HG03439 (cell line): Measurements from ENCODE around the gene CPNE9.
A peak's percentile ranks its signal among the peaks of the same experiment; 100 is the strongest.

Source experiments
- ATAC-seq: cut with Tn5 transposase; IDR thresholded peaks from one replicate; pipeline ENCODE4 v1.9.1; 2021; ENCODE audit warnings: mild to moderate bottlenecking, moderate library complexity; ENCODE audit not compliant: unreplicated experiment

CPNE9 gene

DNA sequence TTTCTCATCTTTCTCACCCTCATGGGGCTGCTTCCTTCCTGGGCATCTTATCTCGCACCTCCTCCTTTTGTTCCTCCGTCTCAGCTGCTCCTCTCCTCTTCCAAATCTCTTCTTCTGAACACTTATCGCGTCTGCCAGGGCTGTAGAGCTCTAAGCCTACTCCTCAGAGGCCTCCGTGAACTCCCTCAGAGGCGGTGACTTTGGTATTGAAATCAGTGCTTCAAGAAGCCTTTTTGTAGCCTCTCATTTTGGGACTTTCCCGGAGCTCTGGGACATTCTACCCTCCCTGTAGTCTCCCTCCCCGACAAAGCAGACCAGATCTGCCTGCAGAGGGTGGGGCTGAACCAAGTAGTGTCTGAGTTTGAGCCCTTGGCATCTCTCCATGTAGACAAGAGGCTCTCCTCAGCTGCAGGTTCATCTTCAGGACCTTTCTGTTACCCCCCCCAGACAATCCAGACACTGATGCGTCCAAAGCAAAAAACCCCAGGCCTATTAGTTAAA lies 17.5 kb upstream of the CPNE9 start:
- no peak for ATAC-seq

DNA sequence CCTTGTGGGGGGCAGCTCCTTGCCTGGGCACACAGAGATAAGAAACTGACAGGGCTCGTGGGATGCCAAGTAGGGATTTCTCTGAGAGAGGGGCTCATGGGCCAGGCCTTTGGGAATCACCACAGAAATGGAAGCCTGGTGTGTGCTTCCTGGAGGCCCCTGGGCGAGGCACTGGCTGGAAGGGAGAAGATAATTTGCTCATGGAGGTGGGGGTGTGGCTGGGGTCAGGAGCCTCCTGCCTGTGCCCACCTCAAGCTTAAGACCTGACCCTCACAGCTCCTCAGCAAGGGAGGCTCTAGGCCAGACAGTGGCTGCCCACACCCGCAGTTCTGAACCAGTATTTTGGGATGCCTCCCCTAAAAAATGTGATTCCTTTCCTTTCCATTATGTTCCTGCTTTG lies 16.9 kb upstream of the CPNE9 start:
- no peak for ATAC-seq

DNA sequence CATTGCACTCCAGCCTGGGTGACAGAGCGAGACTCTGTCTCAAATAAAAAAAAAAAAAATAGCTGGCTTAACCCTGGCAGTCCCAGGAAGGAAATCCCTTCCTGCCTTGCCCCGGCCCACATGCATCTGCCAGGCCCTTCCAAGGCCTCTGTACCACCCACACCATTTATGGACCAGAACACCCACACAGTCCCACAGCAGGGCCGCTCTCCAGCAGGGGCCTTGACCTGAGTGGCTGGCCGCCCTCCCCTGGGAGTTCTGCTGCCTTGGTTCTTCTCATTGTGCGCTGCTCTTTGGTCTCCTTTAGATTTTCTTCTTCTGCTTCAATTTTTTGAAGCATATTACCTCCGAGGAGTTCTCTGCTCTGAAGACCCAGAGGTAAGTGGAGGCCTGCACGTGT lies 16.1 kb upstream of the CPNE9 start:
- no peak for ATAC-seq

DNA sequence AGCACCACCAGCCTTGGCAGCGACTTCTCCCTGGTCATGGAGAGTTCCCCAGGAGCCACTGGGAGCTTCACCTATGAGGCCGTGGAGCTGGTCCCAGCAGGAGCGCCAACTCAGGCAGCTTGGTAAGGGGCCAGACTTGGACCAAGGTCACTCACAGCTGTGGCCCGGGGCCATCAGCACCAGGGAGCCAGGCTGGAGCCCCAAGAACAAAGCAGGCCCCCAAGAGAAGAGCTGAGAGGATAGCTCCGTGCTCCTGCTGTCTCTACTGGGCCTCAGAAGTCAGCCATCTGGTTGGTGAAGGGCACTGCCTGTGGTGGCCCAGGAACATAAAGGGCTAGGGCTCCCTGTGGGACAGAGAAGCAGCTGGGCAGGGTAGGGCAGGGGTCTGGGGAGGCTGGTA lies 14.7 kb upstream of the CPNE9 start:
- ATAC-seq, result no peak

DNA sequence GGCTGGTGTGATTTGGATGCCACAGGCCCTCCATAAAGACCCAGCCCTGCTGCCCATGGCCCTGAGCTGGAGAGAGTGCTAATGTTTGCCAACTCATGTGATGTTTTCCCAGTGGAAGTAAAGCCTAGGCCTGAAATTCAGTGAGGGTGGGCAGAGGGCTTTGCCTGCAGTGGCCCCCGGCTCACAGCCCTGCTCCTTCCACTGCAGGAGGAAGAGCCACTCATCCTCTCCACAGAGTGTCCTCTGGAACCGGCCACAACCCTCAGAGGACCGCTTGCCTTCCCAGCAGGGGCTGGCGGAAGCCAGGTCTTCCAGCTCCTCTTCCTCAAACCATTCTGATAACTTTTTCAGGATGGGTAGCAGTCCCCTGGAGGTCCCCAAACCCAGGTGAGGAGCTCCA lies 13.9 kb upstream of the CPNE9 start:
- ATAC-seq, result no peak

DNA sequence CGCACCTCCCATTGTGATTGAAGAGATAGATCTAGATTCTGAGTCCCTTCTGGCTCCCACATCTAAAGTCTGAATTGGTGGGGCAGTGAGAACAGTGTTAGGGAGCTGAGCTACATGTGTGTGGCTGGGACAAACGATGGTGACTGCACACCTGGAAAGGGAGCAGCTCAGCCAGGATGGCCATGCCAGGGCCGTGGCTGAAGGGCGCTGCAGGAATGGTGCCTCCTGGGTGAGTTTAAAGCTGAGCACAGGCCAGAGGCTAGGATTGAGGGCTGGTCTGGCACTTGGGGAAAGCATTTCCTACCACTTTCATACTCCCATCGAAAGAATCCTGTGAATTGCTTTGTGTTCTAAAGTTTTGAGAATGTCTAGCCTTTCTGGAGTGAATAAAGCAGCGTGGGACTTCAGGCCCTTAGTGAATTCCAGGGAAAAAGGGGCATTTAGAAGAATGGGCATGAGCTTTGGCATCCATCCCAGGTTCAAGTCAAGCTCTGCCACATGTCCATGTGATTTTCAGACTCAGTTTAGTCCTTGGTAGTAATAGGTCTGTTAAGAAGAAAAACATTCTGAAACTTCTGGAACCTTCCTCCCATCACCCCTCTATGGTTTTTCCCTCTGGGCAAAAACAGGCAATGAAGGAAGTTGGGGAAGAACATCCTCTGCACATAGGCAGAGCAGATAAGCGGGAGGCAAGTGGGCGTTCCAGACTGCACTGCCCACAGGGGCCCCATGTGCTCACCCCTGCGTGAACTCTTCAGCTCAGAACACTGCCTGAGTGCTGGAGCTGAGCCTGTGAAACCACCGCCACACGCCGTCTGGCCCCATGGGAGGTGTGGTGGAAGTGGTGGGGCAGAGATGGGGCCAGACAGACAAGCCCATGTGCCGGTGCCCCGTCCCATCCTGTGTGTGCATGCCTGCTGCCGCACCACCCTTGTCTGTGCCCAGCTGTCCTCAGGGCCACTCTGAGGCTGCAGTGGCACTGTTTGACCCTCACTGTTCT lies 12.9 kb upstream of the CPNE9 start:
- peak; percentile 92 for ATAC-seq

DNA sequence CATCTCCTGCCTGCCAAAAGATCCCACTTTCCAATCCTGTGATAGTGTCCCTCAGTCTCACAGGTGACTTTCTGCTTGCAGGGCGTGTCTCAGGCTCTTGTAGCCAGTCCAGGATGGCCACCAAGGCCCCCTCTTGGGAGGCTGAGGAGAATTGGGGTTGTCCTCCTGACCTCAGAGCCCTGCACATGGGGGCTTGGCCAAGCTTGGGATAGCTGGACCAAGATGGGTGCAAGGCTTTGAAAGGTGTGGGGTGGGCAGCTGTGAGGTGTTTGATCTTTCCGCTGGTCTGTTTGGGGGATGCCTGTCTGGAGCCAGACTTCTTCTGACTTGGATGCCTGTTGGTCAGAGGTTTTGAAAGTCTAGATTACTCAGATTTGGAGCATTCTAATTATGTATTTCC lies 12.0 kb upstream of the CPNE9 start:
- ATAC-seq, result no peak

DNA sequence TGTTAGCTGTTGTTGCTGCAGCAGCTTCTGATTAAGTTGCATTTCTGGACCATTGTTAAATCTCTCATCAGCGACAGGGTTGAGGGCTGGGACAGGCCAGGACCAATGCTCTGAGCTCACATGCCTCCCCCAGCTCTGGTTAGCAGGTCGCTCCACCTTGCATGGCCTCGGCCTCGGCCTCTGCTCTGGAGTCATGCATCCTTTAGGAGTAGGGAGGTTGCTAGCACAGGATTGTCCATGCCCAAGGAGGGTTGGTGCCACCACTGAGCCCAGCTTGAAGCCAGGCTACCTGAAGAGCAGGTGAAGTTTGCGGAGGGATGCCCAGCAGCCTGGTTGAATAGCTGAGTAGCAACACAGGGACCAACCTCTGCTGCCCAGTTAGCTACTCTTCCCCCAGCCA lies 11.2 kb upstream of the CPNE9 start:
- ATAC-seq, result no peak

DNA sequence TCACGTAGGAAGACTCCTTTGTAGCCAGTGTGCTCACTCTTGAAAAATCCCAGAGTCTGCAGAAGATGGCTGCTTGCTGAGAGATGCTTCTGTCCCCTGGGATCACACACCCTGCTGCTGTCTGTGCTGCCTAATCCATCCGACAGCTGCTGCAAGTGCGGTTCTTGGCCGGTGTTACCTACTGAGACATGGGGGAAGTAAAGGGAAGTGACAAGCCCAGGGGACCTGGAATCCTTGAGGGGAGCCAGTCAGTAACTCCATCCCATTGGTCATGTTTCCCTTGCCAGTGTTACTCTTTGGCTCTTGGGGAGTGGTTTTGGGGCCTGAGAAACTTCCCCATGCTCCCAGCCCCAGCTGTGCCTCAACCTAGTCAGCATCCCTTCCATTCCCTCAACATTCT lies 8.3 kb upstream of the CPNE9 start:
- ATAC-seq, result no peak

DNA sequence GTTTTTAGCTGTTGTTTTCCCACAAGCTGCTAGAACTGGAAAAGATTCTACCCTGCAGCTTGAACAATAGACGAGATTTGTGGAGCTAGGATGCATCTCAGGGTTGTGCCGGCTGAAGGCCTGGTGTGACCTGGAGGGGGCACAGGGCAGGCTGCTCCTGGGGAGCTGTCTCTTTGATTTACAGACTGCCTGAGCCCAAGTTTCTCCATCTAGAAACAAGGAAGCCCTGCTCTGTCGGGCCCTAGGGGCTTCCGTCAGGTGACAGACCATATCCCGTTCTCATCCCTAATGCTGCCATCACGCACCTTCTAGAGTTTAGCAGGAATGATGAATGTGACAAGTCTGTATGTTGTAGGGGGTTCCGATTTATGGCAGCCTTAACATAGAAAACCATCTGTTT lies 7.9 kb upstream of the CPNE9 start:
- ATAC-seq, result no peak

DNA sequence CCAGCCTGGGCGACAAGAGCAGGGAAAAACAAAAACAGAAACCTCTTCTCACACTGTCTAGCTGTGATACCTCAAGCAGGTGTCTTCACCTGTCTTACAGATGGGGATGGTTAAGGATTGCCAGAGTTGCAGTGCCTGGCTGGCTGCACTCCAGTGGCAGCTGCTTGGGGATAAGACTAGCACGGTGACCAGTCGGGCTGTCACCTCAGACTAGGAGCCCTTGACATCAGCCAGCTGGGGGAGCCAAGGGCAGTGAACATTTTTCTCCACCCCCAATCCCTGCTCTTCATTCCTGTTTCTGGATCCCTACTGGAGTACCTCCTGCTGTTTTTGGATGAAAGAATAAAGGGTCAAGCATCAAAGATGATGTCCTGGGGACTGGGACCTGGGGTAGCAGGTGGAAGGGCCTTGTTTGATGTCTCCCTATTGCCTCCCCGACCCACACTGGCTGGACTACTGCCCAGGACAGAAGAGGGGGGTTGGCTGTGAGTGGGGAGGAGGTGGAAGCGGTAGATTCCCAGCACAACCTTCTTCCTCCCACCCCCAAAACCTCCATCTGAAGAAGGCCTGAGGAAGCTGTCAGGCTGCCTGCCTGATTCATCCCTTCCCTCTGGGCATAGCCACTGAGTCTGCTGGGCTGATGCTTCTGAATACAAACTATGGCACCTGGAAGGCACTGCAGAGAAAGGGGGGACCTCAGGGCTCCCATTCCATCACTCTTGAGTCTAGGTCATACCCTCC lies 7.0 kb upstream of the CPNE9 start:
- no peak for ATAC-seq

DNA sequence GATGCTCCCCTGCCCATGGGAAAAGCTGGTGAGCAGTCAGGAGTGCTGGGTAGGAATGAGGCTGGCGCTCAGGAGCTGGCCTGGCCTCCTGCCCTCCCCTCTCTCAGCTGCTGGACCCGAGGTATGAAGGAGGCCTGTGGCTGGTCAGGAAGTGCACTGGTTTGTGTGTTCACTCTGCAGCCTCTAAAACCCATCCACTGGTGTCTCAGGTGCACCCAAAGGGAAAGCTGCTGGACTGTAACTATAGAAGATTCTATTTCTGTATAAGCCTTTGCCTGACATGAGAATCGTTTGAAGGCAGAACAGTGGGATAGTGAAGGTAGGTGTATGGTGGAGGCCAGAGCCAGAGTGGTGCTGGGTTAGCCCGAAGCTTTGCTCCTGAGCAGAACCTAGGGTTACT lies 5.7 kb upstream of the CPNE9 start:
- no peak for ATAC-seq

DNA sequence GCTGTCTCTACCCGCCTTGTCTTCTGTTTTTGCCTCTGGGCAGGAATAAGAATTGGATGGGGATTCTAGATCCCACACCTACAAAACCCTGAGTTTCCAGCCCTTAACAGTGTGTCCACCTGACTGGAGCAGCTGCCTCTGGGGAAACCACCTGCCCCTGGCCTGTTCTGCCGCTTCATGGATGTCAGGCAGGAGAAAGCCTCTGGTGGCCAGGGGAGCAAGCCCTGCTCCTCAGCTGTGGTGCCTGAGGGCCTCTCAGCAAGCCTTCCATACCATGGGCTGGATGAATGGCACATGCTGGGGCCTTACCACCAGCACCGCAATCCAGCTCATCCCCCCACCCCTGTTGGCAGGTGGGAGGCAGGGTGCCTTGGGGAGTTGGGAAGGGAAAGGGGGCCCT lies 5.3 kb upstream of the CPNE9 start:
- no peak for ATAC-seq

DNA sequence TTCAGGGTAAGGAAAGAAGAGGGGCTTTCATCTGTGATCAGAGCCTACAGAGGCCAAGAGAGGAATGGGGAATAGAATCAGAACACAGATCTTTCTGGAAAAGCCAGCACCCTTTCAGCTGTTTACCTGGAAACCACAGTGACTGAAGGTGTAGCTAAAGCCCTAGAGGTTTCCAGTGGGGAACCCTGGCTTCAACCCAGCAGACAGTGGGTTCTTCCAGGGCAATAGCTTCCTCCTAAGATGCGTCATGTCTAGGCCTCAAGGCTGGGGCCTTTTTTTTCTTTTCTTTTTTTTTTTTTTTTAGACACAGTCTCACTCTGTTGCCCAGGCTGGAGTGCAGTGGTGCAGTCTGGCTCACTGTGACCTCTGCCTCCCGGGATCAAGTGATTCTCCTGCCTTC lies 3.1 kb upstream of the CPNE9 start:
- ATAC-seq, result no peak

DNA sequence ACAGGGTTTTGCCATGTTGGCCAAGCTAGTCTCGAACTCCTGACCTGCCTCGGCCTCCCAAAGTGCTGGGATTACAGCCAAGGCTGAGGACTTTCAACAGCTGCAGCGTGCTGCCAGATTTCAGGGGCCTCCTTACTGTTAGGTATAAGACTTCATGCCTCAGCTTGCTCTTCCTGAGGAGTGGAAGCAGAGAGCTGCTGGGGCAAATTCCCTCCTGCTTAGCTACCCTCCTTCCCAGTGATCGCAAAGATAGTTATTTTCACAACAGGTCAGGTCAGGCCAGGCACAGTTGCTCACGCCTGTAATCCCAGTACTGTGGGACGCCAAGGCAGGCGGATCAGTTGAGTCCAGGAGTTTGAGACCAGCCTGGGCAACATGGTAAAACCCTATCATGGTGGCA lies 2.6 kb upstream of the CPNE9 start:
- no peak for ATAC-seq

DNA sequence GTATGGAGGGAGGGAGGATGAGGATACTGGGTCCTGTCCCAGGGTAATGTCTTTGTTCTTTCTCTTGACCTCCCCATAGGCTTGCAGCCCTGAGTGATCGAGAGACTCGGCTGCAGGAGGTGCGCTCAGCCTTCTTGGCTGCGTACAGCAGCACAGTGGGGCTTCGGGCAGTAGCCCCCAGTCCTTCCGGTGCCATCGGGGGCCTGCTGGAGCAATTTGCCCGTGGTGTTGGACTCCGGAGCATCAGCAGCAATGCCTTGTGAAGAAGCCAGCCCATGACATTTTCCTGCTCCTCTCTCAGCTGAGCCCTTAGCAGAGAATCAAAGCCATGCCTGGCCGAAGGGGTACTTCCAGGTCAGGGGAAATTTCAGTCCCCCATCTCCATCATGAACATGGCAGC lies 1.9 kb upstream of the CPNE9 start:
- no peak for ATAC-seq

DNA sequence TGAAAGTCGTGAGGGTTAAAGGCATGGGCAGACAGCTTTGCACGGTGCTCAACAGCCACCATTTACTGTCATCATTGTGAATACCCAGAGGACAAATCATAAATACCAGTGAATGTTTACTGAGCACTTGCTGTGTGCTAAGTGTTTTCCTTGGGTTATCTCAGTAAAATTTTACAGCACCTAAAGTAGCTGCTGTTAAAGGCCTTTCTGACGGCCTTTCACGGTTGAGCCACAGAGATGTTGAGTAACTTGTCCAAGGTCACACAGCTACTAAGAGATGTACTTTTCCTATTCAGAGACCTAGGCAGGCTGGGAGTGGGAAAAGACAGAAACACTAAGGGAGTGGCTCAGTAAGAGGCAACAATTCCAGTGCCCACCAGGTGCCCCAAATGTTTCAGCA lies 393 bp upstream of the CPNE9 start:
- ATAC-seq, result no peak

DNA sequence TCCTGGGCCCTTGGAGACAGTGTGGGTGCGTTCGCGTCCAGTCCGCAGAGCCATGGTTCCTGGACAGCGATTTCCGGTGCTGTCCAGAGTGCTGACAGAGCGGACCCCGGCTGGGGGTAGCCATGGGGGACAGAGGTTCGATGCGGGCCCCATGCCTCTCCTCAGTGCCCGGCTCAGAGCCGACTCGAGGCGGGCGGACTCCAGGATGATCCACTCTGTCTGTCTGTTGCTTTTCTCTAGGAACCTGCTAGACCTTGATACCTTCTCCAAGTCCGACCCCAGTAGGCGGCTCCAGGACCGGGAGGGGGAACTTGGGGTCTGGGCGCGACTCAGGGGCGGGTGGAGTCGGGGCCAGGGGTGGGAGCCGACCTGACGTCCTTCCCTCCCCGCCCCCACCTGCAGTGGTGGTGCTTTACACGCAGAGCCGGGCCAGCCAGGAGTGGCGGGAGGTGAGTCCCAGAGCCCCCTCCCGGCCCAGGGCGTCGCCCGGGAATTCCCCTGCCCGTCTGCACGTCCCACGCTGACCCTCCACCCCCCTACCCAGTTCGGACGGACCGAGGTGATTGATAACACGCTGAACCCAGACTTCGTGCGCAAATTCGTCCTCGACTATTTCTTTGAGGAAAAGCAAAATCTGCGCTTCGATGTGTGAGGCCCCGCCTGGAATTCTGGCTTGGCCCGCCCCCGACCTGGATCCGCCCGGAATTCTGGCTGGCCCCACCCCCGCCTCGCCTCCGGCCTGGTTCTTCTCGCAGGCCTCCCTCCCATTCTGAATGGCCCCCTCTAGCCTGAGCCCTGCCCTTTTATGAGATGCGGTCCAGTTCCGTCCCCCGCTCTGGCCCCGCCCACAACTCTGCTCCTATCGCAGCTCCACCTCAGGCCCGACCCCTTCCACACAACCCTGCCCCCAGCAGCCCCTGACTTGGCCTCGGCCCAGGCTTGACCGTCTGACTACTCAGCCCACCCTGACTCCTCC lies 1.0 kb downstream of the CPNE9 start:
- ATAC-seq, result no peak

DNA sequence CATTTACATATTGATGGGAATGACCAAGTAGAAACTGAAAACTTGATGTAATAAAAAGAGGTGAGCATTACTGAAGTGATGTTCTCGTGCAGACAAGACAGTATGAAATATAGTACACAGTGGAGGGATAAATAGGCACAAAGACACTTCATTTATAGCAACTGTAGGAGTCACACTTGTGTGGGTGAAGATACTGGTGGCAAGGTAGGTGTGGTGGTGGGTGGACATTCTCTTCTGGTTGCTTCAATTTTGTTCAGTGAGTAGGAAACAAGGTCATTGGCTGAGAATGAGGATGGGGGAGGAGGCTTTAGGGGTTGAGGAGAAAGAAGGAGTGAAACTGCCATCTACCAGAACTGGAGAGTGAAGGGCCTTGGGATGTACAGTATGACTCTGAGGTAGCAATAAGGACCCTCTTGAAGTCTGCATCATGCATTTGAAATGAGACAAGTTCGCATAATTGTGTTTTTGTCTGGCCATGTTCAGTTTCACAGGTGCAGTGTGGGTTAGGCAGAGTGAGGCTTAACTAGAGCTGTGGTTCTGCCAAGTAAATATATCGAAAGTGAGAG lies 6.6 kb downstream of the CPNE9 start:
- ATAC-seq, result no peak

DNA sequence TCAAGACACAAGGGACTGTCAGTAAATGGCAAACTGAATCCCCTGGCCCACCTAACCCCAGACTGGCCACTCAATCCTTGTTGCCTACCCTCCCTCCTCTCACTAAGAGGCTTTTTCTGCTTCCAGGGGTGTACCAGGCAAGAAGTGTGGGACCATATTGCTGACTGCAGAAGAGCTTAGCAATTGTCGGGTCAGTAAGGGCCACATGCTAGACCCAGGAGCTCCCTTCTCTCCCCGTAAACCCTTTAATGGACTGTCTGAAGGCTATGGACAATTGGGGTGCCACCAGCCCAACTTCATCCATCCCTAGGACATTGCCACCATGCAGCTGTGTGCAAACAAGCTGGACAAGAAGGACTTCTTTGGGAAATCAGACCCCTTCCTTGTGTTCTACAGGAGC lies 8.8 kb downstream of the CPNE9 start:
- ATAC-seq, result no peak

DNA sequence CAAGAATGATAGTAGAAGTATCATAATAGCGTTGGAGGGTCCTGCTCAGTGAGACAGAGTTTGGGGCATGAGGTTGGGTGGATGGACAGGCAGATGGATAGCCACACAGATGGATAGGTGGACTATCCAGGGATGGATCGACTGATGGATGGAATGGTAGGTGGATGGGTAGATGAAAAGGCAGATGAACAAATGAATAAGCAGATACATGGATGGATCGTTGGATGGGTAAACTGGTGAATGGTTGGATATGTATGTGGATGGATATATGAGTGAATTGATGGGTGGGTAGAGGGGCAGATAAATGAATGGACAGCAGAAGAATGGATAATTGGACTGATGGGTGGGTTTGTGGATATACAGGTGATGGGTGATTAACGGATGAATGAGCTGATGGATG lies 9.5 kb downstream of the CPNE9 start:
- ATAC-seq, result no peak
